Measurements from ENCODE around the gene STAP1.

- TF ChIP-seq SUZ12 (IDR thresholded peaks at IDR 0.05; ENCODE audit: extremely low read depth, insufficient read depth, insufficient read length) (no peak), ZNF274 (IDR thresholded peaks at IDR 0.05; ENCODE audit: low read depth, low read length) (no peak)
Measured at GRCh38 chr4:67570537-67570936, 12.0 kb downstream of the STAP1 start.

Measured in NT2/D1 (cell line).